ENCODE results near the gene WDFY4.

The WDFY4 gene

DNA sequence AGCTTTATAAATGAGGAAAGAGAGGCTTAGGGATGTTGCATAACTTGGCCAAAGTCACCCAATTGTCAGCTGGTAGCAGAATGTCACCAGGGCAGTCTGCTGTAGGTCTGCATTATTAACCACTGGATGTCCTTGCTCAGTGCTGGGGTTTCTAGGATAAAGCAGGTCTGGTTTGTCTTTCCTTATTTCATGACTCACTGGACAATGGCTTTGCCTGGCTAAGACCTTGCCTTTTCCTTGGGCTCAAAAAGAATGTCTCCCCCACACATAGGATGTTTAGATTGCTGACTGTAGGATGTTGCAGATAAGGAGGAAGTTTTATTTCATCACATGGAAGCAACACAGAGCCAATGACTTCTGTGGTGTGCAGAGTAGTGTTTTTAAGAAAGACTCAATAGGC is 29.4 kb downstream of the WDFY4 start:
- DNase-seq, result no peak

DNA sequence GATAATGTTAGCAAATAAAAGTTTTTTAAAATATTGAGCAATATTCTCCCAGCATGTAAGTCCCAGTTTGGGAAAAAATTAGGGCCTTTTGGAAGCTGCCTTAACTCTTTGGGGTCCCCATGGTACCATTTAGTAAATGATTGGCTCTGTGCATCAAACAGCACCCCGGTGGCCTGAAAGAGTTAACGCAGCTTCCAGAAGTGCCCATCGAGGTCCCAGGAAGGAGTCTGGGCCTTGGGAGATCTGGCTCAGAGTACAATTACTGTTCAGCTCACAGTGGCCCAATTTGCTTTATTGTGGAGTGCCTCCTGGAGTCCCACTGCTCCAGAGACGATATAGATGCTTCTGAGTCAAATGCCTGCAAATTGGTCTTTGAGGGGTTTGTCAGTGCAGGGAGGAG is 31.7 kb downstream of the WDFY4 start:
- DNase-seq, result no peak

DNA sequence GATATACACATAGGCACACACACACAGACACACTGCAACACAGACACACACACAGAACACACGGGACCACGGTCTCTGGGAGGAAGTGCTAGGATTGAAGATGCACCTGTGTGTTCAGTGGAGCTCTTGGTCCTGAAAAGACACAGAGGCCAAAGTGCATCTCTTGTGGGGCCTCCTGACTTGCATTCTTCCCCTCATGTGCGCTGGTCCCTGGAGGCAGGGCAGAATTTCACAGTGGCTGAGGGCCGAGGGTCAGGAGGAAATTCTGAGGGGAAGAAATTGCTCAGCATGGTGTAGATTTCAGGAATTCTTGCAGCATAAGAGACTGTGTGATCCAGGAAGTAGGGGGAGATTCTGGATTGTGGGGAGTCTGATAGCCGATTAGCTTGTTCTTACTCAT is 35.9 kb downstream of the WDFY4 start:
- no peak for DNase-seq

DNA sequence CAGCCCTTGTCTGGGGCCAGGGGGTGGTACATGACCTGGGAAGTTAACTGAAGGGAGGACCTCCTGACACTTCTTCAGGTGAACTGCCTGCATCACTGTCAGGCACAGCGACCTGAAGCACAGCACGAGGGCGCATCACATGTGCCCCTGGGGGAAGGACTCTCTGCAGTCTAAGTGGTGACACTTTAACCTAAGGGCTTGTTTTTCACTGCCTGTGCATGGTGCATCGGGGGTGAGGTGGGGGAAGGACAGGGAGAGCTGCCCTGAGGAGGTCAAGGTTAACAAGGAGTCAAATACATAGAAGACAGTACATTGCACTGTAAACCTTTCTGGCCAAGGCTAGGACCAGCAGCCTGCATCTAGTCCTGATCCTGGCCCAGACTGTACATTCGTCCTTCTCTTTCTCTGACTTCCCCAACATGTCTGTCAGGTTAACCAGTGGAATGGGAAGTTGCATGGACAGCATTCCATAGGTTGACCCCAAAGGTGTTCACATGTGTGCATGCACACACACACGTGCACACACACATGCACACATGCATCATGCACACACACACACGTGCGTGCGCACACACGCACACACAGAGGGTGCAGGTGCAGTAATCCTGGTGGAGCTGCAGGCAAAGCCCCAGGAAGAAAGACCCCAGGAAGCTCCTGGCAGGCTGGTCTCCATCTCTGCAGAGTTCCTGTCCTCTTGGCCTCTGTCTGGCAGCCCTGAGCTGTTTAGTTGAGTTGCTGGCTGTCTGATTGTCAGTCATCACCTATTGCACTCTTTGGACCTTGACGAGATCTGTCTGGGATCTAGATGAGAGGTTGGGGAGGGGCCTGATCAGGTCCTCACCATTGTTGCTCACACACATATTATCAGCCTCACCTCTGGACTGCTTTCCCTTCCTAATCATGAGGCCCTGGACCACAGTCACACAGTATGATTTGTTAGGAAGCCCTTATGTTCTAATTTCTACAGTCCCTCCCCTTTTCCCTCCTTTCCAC is 37.8 kb downstream of the WDFY4 start:
- DNase-seq, result no peak

DNA sequence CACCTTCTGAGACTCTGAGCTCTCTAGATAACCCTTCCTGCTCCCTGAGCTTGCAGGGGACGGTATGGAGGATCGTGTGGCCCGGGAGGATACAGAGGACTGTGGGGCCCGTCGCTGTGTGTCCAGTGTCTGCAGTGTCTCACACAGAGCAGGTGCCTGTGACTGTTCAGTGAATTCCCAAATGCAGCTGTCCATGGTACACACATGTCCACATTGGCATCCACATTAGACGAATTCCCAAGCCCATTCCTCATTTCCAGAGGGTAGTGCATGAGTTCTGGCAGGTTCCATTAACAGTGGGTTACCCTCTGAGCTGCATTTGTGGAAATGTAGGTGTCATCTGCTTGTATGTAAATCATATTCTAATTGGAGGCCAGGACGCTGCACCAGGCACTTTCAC is 39.5 kb downstream of the WDFY4 start:
- no peak for DNase-seq

DNA sequence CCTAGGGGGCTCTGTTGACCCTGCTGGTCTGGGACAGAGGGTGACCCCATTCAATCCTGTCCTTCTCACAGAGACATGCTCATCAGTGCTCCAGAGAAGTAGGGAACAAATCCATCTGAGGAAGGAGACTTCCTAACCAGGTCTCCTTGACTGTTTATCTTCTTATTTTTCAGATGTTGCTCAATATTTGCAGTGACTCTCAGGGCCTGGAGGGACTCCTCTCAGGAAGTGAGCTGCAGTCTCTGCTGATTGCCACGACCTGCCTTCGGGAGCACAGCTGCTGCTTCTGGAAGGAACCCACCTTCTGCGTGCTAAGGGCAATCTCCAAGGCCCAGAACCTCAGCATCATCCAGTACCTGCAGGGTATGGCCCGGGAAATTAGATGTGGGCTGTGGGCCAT is 41.0 kb downstream of the WDFY4 start:
- DNase-seq, result no peak

DNA sequence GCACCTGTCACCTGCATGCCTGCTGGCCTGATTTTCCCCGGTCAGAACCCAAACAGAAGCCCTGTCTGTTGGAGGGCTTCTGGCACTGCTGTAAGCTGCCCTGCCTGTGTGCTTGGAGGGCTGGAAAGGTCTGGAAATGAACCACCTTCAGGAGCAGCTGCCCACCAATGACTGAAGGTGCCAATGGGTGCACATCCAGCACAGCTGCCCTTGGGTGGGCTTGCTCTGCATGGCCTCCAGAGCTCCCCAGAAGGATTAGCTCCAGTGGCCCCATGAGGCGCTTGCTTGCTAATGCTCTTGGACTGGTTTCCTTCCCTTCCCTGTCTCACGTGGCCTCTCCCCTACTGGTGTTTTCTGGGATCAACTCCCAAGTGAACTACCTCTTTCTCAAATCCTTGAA is 43.2 kb downstream of the WDFY4 start:
- DNase-seq, result no peak

DNA sequence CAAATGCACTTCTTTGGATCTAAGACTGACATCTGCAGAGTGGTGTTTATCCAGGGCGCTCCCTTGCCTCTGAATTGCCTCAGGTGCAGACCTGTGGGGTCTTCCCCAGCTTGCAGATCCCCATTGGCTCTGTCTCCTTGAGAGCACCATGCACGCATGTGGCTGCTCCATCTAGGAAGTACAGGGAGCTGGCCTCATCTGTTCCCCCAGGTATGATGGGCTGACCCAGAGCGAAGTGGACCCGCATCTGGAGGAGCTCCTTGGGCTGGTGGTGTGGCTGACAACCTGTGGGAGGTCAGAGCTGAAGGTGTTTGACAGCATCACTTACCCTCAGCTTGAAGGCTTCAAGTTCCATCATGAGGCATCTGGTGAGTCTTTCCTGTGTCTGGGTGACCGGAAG is 44.5 kb downstream of the WDFY4 start:
- no peak for DNase-seq

DNA sequence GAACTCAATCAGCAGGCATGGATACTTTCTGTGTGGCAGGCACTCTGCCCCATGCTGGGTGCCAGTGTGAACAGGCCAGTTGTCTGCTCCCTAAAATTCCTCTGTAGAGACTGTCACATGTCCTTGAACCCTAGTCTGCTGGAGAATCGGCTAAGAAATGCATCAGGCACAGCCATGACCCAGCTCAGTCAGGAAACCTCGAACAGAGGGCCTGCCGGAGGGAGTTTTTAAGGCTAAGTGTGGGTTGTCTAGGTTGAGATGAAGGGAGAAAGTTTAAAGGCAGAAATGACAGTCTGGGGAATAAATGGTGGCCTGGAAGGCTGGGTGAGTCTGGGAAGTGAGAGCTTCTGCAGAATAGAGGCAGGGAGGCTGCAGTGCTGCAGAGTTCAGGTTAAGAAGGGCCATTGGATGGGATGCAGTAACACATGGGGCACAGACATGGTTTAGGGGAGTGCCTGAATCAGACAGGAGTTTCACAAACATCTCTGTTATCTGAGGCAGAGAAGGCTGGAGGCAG is 45.3 kb downstream of the WDFY4 start:
- DNase-seq, result no peak

DNA sequence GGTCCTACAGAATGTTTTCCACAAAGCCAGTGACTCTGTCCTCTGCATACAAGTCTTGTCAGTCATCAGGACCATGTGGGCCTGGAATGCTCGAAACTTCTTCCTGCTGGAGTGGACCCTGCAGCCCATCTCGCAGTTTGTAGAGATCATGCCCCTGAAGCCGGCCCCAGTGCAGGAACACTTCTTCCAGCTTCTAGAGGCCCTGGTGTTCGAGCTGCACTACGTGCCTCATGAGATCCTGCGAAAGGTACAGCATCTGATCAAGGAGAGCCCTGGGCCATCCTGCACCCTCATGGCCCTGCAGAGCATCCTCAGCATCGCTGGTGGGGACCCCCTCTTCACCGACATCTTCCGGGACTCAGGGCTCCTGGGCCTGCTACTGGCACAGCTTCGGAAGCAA is 46.5 kb downstream of the WDFY4 start:
- DNase-seq, result no peak

DNA sequence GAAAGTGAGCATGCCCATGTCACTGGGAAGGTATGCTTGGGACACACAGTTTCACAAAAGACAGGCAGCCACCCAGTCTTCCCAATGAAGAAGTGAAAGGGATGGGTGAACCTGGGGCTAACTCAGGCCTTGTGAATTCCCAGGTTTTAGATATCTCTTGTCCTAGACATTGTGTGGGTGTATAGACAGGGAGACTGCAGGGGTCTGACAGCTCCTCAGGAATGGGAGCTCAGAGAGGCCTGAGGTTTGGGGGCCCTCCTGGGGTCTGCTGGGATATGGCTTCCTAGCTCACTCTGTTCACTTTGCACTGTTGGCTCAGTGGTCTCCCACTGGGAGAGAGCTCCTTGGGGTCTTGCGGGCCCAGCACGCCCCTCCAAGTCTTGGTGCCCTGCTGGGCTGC is 47.0 kb downstream of the WDFY4 start:
- no peak for DNase-seq

DNA sequence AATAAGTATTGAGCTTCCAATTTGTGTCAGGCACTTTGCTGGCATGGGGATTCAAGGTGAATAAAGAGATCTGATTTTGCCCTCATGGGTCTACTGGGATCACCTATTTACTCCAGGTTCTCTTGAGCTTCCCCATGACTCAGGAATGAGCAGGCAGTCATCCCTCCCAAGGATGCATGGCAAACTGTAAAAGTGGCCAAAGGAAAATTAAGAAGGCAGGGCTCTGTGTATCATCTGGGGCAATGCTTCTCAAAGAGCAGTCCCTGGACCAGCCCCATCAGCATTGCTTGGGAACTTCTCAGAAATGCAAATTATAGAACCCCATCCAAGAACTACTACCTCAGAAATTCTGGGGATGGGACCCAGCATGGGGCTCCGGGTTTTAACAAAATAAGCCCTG is 48.7 kb downstream of the WDFY4 start:
- no peak for DNase-seq

DNA sequence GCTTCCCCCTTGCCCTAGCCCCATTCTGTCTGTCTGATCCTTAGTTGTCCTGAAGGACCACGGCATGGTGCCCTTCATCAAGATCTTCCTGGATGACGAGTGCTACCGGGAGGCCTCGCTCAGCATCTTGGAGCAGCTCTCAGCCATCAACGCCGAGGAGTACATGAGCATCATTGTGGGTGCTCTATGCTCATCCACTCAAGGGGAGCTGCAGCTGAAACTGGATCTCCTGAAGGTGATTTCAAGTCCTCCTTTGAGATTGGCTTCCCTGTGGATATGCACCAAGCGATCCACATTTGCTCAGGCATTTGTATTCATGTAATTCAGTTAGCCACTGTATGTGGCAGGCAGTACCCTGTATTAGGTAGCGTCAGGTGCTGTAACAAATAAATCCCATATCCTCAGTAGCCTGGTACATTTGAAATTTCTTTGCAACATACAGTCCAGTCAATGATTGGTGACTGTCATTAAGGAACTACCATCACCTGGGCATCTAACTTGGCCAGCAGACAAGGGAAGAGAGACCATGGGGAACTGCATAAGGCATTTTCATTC is 51.2 kb downstream of the WDFY4 start:
- no peak for DNase-seq

DNA sequence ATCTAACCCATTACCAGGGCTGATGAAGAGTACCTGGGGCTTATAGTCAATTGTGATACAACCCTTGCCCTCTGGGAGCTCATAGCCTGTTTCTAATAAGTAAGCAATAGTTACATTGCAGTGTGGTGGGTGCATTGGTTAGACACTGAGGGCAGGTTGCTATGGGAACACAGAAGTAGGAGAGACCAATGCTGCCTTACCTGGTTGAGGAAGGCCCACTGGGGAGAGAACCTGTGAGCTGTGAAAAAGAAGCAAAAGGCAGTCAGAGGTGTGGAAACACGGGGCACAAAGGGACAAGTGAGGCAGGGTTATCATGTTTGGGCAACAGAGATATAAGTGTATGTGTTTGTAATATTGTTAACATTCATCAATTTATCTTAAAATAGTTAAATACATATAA is 51.9 kb downstream of the WDFY4 start:
- DNase-seq, result no peak

DNA sequence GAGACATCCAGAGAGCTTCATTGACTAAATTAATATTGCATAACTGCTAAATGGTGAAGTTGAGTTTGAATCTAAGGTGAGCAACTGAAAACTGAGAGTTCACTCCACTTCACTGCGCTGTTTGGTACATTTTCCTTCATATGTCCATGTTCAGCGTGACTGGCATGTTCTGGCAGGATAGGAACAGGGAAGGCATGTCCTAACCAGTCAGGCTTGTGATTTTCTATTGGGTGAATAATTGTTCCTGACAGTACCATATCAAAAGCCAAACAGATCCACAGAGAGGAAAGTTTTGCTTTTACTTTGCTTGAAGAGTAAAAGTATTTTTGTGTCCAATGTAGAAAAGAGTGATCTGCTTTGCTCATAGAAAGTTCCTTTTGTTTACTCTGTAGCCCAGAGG is 53.2 kb downstream of the WDFY4 start:
- no peak for DNase-seq

DNA sequence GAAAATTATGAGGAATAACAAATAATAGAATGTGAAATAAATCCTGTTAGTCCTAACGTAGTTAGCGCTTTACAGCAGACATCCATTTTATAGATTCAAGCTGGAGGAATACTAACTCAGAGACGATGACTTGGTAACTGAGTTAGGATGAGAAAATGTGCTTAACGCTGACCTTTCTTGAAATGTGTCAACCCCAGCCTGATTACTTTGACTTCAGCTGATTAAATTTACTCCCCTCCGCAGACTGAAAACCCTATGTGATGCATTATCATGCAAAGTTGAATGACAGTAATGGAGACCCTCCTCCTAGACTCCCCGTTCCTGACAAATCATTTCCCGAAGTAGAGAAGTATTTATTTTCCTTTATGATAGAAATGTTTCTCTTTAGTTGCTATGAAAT is 54.5 kb downstream of the WDFY4 start:
- no peak for DNase-seq

DNA sequence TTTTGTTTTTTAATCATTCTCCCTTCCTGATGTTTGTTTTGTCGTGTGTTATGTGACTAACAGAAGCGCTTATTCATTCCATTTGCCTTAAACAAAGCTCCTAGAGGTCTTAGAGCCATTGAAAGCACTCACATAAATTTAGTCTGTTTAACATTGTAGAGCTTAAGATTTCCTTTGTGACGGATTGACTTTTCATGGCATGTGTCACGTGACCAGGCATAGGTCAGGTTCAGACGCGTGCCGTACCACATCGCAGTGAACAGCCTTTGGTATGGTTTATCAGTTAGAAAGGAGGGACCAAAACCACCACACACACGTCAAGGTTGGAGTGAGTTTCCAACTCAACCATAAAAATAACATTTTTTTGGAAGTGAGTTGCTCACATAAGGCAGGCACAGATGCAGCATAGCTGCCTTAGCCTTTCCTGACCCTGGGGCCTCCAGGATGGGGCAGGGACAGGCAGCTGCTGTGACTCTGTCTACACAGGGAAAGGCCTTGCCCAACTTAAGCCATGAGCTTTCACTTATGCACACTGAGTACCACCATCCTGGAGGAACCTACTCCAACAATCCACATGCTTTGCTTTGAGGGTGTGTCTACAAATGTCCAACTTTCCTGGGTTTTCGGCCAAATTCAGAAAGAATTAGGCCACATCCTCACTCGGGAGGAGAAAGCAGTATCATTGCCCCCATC is 55.5 kb downstream of the WDFY4 start:
- no peak for DNase-seq

DNA sequence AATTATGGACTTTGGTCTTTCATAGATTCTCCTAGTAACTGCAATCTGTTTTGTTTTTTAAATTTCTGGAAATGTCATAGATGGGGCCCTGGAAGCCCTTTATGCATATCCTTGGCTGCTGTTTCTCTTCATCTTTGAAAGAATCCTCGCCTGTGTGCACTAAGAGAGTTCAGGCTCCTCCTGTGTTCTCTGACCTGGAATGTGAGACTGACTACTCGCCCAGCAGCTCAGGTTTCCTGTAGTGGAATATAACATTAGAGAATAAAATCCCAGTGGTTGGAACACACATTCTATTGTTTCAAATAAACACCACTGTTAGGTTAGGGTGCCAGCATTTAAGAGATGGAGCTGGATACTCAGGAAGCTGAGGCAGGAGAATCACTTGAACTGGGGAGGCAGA is 56.3 kb downstream of the WDFY4 start:
- DNase-seq, result no peak

DNA sequence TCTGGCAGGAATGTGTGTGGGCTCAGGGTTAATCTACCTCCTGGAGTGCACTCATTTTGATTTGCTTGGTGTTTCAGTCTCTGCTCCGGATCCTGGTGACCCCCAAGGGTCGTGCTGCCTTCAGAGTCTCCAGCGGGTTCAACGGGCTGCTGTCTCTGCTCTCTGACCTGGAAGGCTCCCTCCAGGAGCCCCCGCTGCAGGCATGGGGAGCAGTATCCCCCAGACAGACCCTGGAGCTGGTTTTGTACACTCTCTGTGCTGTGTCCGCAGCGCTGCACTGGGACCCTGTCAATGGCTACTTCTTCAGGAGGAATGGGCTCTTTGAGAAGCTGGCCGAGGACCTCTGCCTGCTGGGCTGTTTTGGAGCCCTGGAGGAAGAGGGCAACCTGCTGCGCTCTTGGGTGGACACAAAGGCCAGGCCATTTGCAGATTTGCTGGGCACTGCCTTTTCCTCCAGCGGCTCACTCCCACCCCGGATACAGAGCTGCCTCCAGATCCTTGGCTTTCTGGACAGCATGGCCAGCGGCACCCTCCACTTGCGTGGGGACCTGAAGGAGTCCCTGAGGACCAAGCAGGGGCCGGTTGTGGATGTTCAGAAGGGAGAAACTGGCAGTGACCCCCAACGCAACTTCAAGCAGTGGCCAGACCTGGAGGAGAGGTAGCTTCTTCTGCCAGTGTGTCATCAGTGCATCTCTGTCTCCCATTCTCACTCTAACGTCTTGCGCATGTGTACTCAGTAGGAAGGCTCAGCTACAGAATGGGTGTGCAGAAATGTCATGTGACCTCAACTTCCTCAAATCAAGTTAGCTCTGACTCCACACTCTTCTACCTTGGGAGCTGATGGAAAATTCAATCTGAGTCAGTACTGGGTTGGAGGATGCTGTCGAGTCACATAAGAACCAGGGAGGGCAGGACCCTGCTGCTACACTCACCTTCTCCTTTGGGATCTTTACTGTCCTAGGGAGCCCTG is 58.5 kb downstream of the WDFY4 start:
- no peak for DNase-seq

DNA sequence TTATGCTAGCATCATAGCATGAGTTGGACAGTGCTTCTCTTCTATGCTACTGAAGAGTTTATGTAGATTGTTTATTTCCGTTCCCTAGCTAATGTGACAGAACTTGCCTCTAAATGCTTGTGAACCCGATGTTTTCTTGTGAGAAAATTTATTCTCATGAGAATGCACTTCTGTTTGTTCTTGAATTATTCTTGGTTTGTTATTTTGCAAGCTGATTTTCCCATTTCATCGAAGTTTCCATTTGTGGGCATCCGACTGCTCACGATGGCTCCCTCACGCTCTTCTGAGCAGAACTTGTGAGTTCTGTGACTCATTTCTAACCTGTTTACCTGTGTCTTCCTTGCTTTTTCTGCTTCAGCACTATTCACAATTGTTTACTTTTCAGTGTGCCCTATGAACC is 59.9 kb downstream of the WDFY4 start:
- no peak for DNase-seq

DNA sequence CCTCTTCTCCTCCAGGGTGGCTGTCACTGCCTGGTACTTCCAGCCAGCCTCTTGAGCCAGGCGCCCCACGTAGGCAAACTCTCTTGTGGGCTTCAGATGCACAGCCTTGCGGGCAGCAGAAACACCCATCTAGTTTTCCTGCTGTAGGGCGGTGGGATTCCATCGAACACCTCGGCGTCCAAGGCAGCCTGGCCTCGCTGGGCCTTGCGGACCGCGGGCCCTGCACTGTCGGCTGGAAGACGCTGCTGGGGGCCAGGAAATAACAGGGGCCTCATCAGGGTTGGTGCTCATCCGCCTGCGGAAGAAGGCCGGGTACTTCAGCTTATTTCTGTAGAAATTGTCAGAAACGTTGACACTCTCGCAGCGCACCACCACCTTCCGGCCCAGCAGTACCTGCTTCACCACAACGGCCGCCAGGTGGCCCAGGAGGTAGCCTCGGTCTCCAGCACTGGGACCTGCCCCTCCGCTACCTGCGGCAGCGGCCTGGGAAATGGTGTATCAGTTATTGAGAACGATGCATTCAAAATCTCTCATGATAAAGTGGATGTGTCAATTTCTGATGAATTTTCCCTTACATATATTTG is 61.1 kb downstream of the WDFY4 start:
- DNase-seq, result no peak

DNA sequence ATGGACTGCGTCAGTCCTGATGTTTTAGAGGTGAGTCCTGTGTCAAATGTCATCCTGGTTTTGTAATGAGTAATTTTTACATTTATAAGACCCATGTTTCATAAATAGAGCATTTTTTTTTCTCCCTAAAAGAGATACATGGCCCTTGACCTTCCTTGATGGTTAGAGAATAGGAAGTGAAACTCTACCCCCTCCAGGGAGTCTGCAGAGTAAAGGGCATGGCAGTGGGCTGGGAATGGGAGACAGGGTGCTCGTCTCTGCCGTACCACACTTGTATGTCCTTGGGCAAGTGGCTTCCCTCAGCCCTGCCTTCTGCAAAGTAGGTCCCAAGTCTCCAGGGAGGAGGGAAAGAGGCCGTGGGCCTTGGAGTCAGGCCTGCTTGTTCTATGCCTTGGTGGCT is 63.9 kb downstream of the WDFY4 start:
- no peak for DNase-seq

Measured in CD4-positive, alpha-beta T cell treated with Interleukin-17A for 1 hour (primary cell).